CD4-positive, alpha-beta T cell treated with Interleukin-17A for 1 hour (primary cell): ENCODE results near the gene NCOR1.
A peak's percentile ranks its signal among the peaks of the same experiment; 100 is the strongest.

Experiments
- DNase-seq: peaks from one replicate; pipeline ENCODE4 v3.0.0-alpha.2; 2020

Gene NCOR1

GRCh38 chr17:16025202-16025601 is 190.1 kb downstream of the NCOR1 start:
- DNase-seq: no peak

DNA sequence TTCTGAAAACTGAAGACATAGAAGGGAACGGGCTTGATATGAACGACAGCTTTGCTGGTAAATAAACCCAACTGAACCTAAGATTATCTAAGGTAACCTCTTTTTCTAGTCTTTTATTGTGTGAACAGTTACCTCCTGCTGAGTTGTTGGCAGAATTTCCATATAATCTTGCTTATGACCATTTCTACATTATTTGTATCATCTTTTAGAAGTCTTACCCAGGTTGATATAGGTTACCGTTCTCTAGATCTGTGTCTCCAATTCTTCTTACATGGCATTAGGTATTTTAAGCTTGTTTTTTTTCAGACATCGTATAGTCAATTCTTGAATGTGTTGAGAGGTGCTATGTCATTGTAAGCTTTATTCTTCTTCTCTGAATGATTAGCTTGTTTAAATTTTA is 191.5 kb downstream of the NCOR1 start:
- no peak for DNase-seq

GRCh38 chr17:16019347-16019746 is 196.0 kb downstream of the NCOR1 start:
- no peak for DNase-seq

GRCh38 chr17:16013943-16014407 is 201.4 kb downstream of the NCOR1 start:
- DNase-seq: no peak

DNA sequence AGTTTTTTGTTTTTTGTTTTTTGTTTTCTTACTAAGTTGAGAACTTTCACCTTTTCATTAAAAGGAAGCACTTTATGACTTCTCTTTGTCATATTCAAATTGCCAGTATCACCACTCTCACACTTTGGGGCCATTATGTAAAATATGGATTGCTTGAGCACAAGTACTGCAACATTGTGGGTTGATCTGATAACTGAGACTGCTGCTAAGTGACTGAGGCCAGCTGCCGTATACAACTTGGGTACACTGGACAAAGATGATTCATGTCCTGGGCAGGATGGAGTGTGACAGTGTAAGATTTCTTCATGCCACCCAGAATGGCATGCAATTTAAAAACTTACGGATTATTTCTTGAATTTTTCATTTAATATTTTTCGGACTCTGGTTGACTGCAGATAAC is 207.9 kb downstream of the NCOR1 start:
- DNase-seq: no peak

DNA sequence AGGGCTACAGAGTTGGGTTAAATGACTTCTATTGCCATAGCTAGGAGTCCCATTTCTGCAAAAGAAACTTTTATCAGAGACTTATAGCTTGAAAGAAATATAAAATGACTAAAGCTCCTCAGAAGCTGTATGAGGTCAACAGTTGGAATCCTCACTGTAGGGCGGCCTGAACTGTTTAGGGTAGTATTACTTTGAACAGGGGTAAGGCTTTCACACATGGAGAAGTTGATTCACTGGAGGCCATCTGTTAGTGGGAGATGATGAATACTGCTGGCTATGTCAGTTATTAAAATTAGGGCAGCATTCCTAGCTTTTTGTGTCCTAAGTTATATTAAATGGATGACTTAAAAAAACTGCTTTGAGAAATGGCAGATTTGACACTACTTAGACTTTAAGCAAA is 209.7 kb downstream of the NCOR1 start:
- no peak for DNase-seq

DNA sequence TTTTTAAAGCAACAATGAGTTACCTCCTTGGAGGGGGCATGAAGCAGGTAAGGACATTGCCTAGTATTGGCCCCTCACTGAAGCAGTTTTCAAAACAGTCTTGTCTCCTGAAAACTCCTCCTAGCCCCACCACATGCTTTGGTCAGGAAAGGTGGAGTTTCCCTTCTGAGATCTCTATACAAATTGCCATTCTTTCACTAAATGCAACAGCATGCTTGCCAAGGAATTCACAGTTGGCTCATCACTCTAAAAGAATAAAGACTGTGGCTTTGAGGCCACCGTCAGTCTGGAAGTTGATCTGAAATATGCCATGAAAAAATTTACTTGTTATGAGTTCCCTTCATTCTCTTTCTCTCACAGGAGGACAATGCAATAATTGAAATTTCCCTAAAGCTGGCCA is 211.5 kb downstream of the NCOR1 start:
- no peak for DNase-seq

DNA sequence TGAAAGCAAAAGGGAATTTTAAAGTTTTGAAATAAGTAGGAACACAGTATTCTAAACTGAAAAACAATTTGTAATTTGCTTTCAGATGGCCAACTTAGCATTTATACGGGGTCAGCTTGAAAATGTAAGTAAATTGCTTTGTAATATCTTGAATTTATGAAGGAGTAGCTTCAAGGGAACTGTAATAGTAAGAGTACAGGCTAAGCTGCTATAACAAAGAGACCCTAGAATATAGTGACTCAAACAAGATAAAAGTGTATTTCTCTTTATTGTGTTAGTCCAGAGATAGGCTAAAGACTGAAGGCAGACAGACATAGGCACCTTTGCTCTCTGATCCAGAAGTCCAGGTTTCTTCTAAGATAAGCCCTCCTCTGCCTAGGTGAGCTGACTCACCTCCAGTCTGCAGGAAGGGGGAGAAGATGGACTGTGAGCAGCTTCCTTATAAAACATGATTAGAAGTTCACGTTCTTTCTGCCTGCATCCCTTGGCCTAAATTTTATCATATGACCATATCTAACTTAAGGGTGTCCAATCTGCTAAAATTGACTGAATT is 212.6 kb downstream of the NCOR1 start:
- DNase-seq: no peak

- DNase-seq: no peak
Measured at GRCh38 chr17:16001226-16001897, 214.0 kb downstream of the NCOR1 start.

DNA sequence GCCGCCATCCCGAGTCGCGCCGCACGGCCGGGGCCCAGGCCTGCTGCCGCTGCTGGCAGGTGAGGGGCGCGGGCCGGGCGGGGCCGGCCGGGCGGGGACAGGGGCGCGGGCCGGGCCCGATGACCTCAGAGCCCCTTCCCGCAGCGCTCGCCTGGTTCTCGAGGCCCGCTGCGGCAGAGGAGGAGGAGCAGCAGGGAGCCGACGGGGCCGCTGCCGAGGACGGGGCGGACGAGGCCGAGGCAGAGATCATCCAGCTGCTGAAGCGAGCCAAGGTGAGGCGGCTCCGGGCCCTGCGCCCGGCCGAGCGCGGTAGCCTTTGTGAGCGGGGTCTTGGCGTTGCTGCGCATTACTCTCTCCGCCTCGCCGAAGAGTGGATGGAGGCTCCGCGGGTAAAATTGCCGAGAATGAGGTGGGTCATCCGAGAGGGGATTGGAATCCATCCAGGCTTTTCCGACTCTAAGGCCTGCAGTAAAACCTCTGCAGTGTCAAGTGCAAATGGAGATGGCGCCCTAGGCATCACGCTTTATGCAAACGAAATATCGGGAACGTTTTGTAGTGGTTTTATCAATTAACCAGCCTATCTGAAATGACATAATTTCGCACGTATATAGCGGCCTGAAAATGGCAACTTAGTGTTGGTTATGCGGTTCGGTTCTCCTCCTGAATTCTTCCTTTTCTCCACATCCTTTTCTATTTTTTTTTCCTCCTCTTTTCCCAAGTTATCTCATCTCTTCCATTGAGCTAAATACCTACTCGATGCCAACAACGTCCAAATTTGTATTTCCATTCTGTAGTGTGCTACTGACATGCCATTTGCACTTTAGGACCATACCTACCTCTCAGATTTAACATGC is 215.1 kb downstream of the NCOR1 start:
- peak; percentile 38 for DNase-seq

- DNase-seq: peak; percentile 92
Measured at GRCh38 chr17:15999141-15999973, 216.0 kb downstream of the NCOR1 start, which contains the start of the genes TTC19 and ZSWIM7. TTC19 (plus strand) TSS chr17:15999824; CDS start chr17:15999849, 25 bp downstream. ZSWIM7 (minus strand) TSS chr17:15999704; CDS start chr17:15999594, 110 bp downstream.

- DNase-seq: no peak
Measured at GRCh38 chr17:15998031-15998562, 217.2 kb downstream of the NCOR1 start.

- no peak for DNase-seq
Measured at GRCh38 chr17:15996322-15996721, 219.0 kb downstream of the NCOR1 start.

DNA sequence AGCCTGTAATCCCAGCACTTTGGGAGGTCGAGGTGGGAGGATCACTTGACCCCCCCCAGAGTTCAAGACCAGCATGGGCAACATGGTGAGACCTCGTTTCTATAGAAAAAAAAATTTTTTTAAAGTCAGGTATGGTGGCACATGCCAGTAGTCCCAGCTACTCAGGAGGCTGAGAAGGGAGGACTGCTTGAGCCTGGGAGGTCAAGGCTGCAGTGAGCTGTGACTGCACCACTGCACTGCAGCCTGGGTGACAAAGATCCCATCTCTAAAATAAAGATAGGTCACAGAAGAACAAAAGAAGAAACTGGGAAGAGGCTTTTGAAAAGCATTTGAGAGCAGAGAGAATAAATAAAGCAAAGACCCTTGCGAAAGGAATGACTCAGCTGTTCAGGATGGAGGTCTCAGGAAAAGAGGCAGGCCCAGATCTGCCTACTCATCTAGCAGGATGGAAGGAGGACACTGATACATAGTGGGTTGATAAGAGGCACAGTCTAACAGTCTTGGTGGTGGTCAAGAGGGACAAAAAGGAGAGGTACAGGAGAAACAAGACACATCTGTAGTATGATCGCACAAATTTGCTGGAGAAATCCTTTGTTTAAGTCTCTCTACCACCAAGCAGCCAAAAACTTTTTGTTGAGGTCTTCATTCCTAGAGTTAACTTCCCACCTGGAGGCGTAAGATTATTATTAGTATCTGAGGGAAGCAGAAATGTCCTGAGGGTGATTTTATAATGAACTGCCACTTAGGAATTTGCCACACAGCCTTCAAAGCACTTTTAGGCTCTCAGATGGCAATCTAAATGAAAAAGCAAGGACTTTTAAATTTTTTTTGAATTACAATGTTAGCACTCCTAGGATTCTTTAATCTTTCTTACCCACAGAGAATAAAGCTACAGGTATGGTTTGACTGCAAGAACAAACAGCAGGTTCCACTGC is 233.4 kb downstream of the NCOR1 start:
- no peak for DNase-seq

- DNase-seq: no peak
Measured at GRCh38 chr17:15981208-15981607, 234.1 kb downstream of the NCOR1 start.
